HAP-1 (cell line): ENCODE data around the gene ADSS2.

ENCODE experiments used
- DNase-seq, 2 experiments: peaks; one replicate each; pipeline ENCODE4 v3.0.0-alpha.2; 2016 to 2020; ENCODE audit warnings: low spot score in 2 of 2
- H3K27me3 ChIP-seq: fragments of 250-450 bp; sonication (Bioruptor Pico); 2 replicates; pipeline ENCODE4 v1.5.1; 2020; ENCODE audit warnings: low read depth, mild to moderate bottlenecking, moderate library complexity
- H3K36me3 ChIP-seq: fragments of 250-450 bp; sonication (Bioruptor Pico); replicated peaks from 2 replicates; pipeline ENCODE4 v1.5.1; 2020; ENCODE audit warnings: mild to moderate bottlenecking
- H3K4me1 ChIP-seq: fragments of 250-450 bp; sonication (Bioruptor Pico); 2 replicates; pipeline ENCODE4 v1.5.1; 2020; ENCODE audit warnings: mild to moderate bottlenecking
- H3K4me3 ChIP-seq: fragments of 250-450 bp; sonication (Bioruptor Pico); 2 replicates; pipeline ENCODE4 v1.5.1; 2020; ENCODE audit warnings: mild to moderate bottlenecking, moderate library complexity
- H3K9me3 ChIP-seq: fragments of 250-450 bp; sonication (Bioruptor Pico); 2 replicates; pipeline ENCODE4 v1.5.1; 2020; ENCODE audit warnings: mild to moderate bottlenecking, moderate library complexity
- in situ Hi-C: fragments of 300-500 bp; cut with MboI; formaldehyde crosslinking; loops from 3 replicates; pipeline ENCODE4 v1.14.3; 2020; ENCODE audit warnings: low sequenced_read_pairs, inconsistent platforms, mixed read lengths

ADSS2 gene

DNA sequence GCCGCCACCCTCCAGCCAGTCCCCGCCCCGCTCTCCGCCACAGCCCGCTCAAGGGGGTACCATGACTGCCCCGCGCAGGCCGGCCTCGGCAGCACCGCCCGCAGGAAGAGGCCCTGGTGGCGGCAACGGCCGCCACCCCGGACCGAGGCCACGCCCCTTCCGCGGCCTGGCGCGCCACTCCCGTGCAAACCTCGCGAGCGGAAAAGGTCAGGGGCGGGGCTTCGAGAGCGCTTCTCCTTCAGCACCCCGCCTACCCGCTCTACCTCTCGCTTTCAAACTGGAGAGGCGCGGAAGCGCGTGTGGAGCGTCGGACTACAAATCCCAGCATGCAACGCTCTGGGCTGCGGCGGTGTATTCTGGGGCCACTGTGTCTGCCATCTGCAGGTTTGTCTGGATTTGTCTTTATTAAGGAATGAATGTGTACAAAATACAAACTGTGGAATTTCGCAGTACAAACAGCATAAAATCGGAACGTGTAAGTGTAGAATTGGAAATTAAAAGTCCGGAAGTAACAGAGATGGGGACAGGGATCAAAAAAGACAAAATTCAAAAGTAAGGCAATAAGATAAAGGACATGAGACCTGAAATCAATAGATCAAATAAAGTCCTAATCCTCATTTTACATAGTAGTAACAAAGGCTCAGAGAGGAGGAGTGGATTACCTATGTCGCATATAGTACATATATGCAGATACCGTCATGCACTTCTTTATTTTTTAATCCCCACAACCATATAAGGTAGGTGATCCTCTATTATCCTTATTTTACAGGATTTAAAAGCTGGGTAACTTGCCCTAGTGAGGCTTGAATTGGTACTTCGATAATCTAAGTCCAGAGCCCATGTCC lies 464 bp upstream of the ADSS2 start:
- H3K36me3 ChIP-seq: peaks cover 7% of the 10 kb centered on the region
- H3K4me1 ChIP-seq: peaks cover 34% of the 10 kb centered on the region
- in situ Hi-C loops: no loop called here
- H3K9me3 ChIP-seq: no peaks in the 10 kb centered on the region
- peak; percentile 98 to 99 for DNase-seq
- peak overlapping the region; percentile 87 for H3K4me3 ChIP-seq
- no peaks in the 10 kb centered on the region for H3K27me3 ChIP-seq

- no peaks in the 10 kb centered on the region for H3K27me3 ChIP-seq
- peak; percentile 34 to 68 for DNase-seq
- H3K4me1 ChIP-seq: peaks cover 45% of the 10 kb centered on the region
- H3K4me3 ChIP-seq: peak overlapping the region; percentile 87
- peaks cover 10% of the 10 kb centered on the region for H3K36me3 ChIP-seq
- in situ Hi-C loops: no loop called here
- no peaks in the 10 kb centered on the region for H3K9me3 ChIP-seq
These were observed 841 bp downstream of the ADSS2 start for GRCh38 chr1:244450597-244451538.

GRCh38 chr1:244449936-244450508 lies 1.7 kb downstream of the ADSS2 start:
- in situ Hi-C loops: no loop called here
- peaks cover 10% of the 10 kb centered on the region for H3K36me3 ChIP-seq
- peaks cover 47% of the 10 kb centered on the region for H3K4me1 ChIP-seq
- H3K4me3 ChIP-seq: peak overlapping the region; percentile 87
- no peak for DNase-seq
- no peaks in the 10 kb centered on the region for H3K27me3 ChIP-seq
- H3K9me3 ChIP-seq: no peaks in the 10 kb centered on the region

- in situ Hi-C loops: no loop called here
- Histone ChIP-seq H3K4me3 (no peak overlapping the region; the same call in 1 of the 2 replicates), H3K27me3 (no peaks in the 10 kb centered on the region), H3K4me1 (peaks cover 47% of the 10 kb centered on the region), H3K36me3 (peaks cover 10% of the 10 kb centered on the region), H3K9me3 (no peaks in the 10 kb centered on the region)
- no peak for DNase-seq
These were observed 3.3 kb downstream of the ADSS2 start for GRCh38 chr1:244448279-244449036.

DNA sequence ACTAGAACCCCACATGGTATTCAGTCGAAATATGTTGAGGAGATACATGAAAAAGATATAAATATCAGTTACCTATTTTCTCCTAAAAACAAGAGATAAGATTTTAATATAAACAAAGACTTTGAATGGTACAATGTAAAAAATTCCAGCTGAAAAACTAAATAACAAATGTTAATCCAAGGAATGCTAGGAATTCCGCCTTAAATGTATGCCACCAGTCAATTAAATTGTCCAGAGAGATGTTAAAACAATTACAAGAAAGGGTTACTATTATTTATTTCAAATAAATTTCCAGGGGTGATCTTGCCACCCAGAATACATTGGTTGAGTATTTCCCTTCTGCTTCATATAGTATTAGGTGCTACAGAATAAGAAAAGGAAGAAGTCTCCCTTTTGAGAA lies 4.2 kb downstream of the ADSS2 start:
- Histone ChIP-seq H3K4me3 (no peak overlapping the region), H3K4me1 (peaks cover 47% of the 10 kb centered on the region)
- in situ Hi-C loops: no loop called here

DNA sequence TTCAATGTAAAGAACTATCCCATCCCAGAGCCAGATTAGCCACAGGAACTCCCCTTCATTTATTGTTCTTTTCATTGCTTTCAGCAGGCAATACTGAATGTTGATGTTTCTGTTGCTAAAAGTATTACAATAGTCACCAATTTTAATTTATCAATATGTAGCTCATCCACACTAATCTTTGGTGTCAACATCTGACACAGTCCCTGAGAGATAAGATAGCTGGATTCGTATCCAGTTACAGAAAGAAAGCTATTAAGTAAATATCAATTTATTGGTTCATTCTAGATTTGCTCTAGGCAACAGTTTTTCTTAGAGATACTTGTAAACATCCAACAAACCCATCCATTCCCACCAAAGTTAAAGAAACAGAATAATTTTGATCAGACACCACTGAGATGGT lies 4.7 kb downstream of the ADSS2 start:
- Histone ChIP-seq H3K4me3 (no peak overlapping the region), H3K36me3 (peaks cover 10% of the 10 kb centered on the region), H3K4me1 (peaks cover 44% of the 10 kb centered on the region), H3K27me3 (no peaks in the 10 kb centered on the region), H3K9me3 (no peaks in the 10 kb centered on the region)
- no peak for DNase-seq
- in situ Hi-C loops: no loop called here

More for the DNA sequence above, 4.2 kb downstream of the ADSS2 start:
- Histone ChIP-seq H3K27me3 (no peaks in the 10 kb centered on the region), H3K36me3 (peaks cover 10% of the 10 kb centered on the region), H3K9me3 (no peaks in the 10 kb centered on the region)
- DNase-seq: peak in 1 of 2 experiments; percentile 28

GRCh38 chr1:244445320-244446181 lies 6.2 kb downstream of the ADSS2 start:
- peaks cover 10% of the 10 kb centered on the region for H3K36me3 ChIP-seq
- H3K27me3 ChIP-seq: no peaks in the 10 kb centered on the region
- in situ Hi-C loops: no loop called here
- no peak overlapping the region for H3K4me3 ChIP-seq
- peaks cover 44% of the 10 kb centered on the region for H3K4me1 ChIP-seq
- peak in 1 of 2 experiments; percentile 13 for DNase-seq
- no peaks in the 10 kb centered on the region for H3K9me3 ChIP-seq

DNA sequence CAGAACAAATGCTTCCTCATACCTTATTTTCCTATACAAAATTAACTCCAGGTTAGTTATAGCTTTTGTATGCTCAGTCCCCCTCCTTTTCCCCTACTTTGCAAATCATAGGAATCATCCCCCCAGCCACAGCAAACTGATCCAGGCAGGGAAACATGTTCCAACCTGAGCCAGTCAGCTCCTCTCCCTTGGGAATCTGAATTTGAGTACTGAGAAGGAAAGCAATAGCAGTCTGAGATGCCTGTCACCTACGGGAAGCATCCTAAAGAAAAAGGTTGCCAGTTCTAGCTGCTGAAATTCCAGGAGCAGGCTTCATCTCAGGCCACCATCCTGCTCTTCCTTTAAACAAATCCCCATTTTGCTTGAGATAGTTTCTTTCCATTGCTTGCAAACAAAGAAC lies 6.9 kb downstream of the ADSS2 start:
- no peak for DNase-seq
- H3K9me3 ChIP-seq: no peaks in the 10 kb centered on the region
- peaks cover 39% of the 10 kb centered on the region for H3K4me1 ChIP-seq
- H3K4me3 ChIP-seq: no peak overlapping the region
- H3K36me3 ChIP-seq: peaks cover 10% of the 10 kb centered on the region
- in situ Hi-C loops: no loop called here
- H3K27me3 ChIP-seq: no peaks in the 10 kb centered on the region

DNA sequence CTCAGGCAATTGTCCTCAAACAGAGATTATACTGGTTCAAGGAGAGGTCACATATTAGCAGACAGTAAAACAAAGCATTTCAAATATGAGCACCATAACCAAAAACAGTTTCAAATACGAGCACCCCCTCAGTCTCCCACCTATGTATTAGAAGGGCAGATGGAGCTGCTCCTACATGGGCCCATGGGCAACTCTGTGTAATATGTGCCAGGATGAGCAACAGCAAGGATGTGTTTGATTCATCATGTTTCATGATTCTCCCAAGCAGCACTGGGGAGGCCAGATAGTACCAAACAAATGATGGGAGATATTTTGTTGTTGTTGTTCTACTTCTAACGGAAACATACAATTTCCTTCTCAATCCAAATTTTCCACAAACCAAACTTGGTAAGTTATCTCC lies 8.9 kb downstream of the ADSS2 start:
- DNase-seq: no peak
- in situ Hi-C loops: no loop called here
- H3K4me3 ChIP-seq: no peak overlapping the region
- H3K36me3 ChIP-seq: peaks cover 5% of the 10 kb centered on the region
- H3K9me3 ChIP-seq: no peaks in the 10 kb centered on the region
- no peaks in the 10 kb centered on the region for H3K27me3 ChIP-seq
- H3K4me1 ChIP-seq: peaks cover 20% of the 10 kb centered on the region

DNA sequence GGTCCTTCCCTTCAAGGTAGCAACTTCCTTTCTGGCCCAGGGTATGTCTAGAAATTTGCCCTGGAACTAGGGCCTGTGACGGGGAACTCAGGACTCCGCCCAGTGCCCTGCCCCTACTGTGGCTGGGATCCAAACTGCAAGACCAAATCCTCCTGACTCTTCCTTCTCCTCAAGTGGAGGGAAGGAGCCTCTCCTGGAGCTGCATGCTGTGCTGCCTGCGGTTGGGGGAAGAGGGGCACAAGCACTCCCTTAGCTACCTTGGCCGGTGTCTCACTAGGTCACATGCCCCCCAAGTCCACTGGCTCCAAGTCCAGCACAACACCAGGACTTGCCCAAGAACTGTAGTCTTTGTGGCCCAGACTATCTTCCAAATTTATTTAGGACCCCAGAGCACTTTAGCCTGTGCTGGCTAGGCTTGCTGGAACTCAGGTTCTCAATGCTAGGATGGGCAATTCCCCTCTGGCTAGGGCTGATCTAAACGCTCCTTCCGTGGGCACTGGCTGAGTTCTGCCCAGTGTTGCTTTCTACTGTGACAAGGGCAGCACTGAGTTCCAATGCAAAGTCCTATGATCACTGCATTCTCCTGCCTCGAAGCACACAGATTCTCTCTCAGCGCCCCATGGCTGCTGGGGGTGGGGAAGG lies 12.2 kb downstream of the ADSS2 start:
- no peaks in the 10 kb centered on the region for H3K4me1 ChIP-seq
- in situ Hi-C loops: no loop called here
- no peak for DNase-seq

DNA sequence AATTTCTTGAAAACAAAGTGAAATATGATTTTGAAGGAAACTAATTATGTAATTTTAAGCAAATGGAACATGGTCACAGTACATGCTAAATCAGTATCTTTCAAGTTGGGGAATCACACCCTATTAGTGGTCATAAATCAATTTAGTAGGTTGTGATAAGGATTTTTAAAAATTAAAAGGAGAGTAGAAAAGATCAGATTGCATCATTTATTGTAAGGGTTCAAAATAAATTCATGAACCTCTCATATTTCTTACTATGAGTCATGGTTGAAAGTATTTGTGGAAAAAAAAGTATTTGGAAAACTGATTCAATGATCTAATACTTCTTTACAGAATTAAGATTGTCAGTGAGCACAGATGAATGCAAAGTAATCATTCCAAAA lies 14.6 kb downstream of the ADSS2 start:
- no peak for DNase-seq
- no peaks in the 10 kb centered on the region for H3K4me1 ChIP-seq
- no peak overlapping the region for H3K4me3 ChIP-seq
- H3K9me3 ChIP-seq: no peaks in the 10 kb centered on the region
- in situ Hi-C loops: no loop called here
- no peaks in the 10 kb centered on the region for H3K27me3 ChIP-seq
- peaks cover 26% of the 10 kb centered on the region for H3K36me3 ChIP-seq

More for the DNA sequence above, 12.2 kb downstream of the ADSS2 start:
- peaks cover 18% of the 10 kb centered on the region for H3K36me3 ChIP-seq
- H3K27me3 ChIP-seq: no peaks in the 10 kb centered on the region
- no peak overlapping the region for H3K4me3 ChIP-seq
- H3K9me3 ChIP-seq: no peaks in the 10 kb centered on the region
